GM23338 (cell line): Measurements from ENCODE around the gene RRBP1. TPM values are rescaled to one million over a fixed set of nuclear protein-coding genes. Genes with fewer than 3 reads are reported as not detected.

Experiments
- ATAC-seq: fragments of 200-7000 bp; cut with Tn5 transposase; 3 replicates; pipeline ENCODE4 v1.9.1; 2020
- DNase-seq: peaks from one replicate; pipeline ENCODE4 v3.0.0-alpha.2; 2015; ENCODE audit warnings: low spot score
- H2AFZ ChIP-seq: fragments of 200-600 bp; sonication (generic); 2 replicates; pipeline ENCODE4 v1.8.0; 2016; ENCODE audit warnings: antibody characterized with exemption, mild to moderate bottlenecking, moderate library complexity
- H3F3A ChIP-seq: fragments of 200-600 bp; sonication (generic); replicated peaks from 2 replicates; pipeline ENCODE4 v1.8.0; 2017; ENCODE audit warnings: antibody characterized with exemption, mixed run types, low read depth
- H3K27ac ChIP-seq: fragments of 200-600 bp; sonication (generic); 2 replicates; pipeline ENCODE4 v1.6.1; 2016; ENCODE audit warnings: low read depth
- H3K27me3 ChIP-seq: fragments of 200-600 bp; sonication (generic); 2 replicates; pipeline ENCODE4 v1.8.0; 2016; ENCODE audit warnings: mild to moderate bottlenecking, mixed run types, moderate library complexity; ENCODE audit not compliant: insufficient read depth
- H3K36me3 ChIP-seq: fragments of 200-600 bp; sonication (generic); 2 replicates; pipeline ENCODE4 v1.8.0; 2016; ENCODE audit warnings: mild to moderate bottlenecking; ENCODE audit not compliant: insufficient read depth
- H3K4me1 ChIP-seq: fragments of 200-600 bp; sonication (generic); 2 replicates; pipeline ENCODE4 v1.8.0; 2016; ENCODE audit warnings: mild to moderate bottlenecking, moderate library complexity; ENCODE audit not compliant: insufficient read depth
- H3K4me2 ChIP-seq: fragments of 200-600 bp; sonication (generic); 2 replicates; pipeline ENCODE4 v1.7.1; 2017; ENCODE audit warnings: mixed run types
- H3K4me3 ChIP-seq: fragments of 200-600 bp; sonication (generic); 2 replicates; pipeline ENCODE4 v1.6.1; 2016; ENCODE audit warnings: mixed run types
- H3K79me2 ChIP-seq: fragments of 200-600 bp; sonication (generic); replicated peaks from 2 replicates; pipeline ENCODE4 v1.8.0; 2017; ENCODE audit warnings: mild to moderate bottlenecking; ENCODE audit not compliant: insufficient read depth
- H3K9me2 ChIP-seq: fragments of 200-600 bp; sonication (generic); 2 replicates; pipeline ENCODE4 v1.8.0; 2017; ENCODE audit not compliant: insufficient read depth
- H4K20me1 ChIP-seq: fragments of 200-600 bp; sonication (generic); replicated peaks from 2 replicates; pipeline ENCODE4 v1.8.0; 2017; ENCODE audit warnings: mild to moderate bottlenecking; ENCODE audit not compliant: insufficient read depth
- H3K27ac Mint-ChIP-seq: 2 replicates; pipeline ENCODE4 v1.8.0; 2020; ENCODE audit warnings: inconsistent platforms, mild to moderate bottlenecking, moderate library complexity, mixed read lengths
- H3K27me3 Mint-ChIP-seq: 3 replicates; pipeline ENCODE4 v1.8.0; 2022; ENCODE audit warnings: low read depth, mild to moderate bottlenecking, moderate library complexity, mixed read lengths, inconsistent platforms; ENCODE audit not compliant: insufficient read depth, poor library complexity
- H3K36me3 Mint-ChIP-seq: 3 replicates; pipeline ENCODE4 v1.8.0; 2021; ENCODE audit warnings: low read depth, mild to moderate bottlenecking, inconsistent platforms, moderate library complexity, mixed read lengths
- H3K4me1 Mint-ChIP-seq: 3 replicates; pipeline ENCODE4 v1.8.0; 2020; ENCODE audit warnings: mild to moderate bottlenecking, inconsistent platforms, mixed read lengths
- H3K4me3 Mint-ChIP-seq: 3 replicates; pipeline ENCODE4 v1.8.0; 2021; ENCODE audit warnings: moderate library complexity, mild to moderate bottlenecking, inconsistent platforms, mixed read lengths
- H3K9me3 Mint-ChIP-seq: 3 replicates; pipeline ENCODE4 v1.8.0; 2020; ENCODE audit warnings: moderate library complexity, mild to moderate bottlenecking, inconsistent platforms, mixed read lengths
- CREB1 ChIP-seq: fragments of 250-450 bp; sonication (Bioruptor Pico); IDR thresholded peaks from 2 replicates; pipeline ENCODE4 v1.5.0; 2020; ENCODE audit warnings: low read depth, mild to moderate bottlenecking, moderate library complexity
- ETS1 ChIP-seq: IDR thresholded peaks from 2 replicates; pipeline ENCODE4 v1.6.1; 2016; ENCODE audit warnings: antibody characterized with exemption
- EZH2phosphoT487 ChIP-seq: fragments of 200-600 bp; sonication (generic); IDR thresholded peaks from one replicate; pipeline ENCODE4 v1.8.1; 2018; ENCODE audit warnings: antibody characterized with exemption; ENCODE audit not compliant: unreplicated experiment
- JUNB ChIP-seq: IDR thresholded peaks from one replicate; pipeline ENCODE4 v1.6.1; 2016; ENCODE audit warnings: antibody characterized with exemption; ENCODE audit not compliant: unreplicated experiment
- NANOG ChIP-seq: IDR thresholded peaks from 2 replicates; pipeline ENCODE4 v1.6.1; 2016; ENCODE audit warnings: antibody characterized with exemption, borderline replicate concordance
- POLR2AphosphoS5 ChIP-seq: IDR thresholded peaks from 2 replicates; pipeline ENCODE4 v1.6.1; 2016; ENCODE audit warnings: antibody characterized with exemption, low read depth
- REST ChIP-seq: IDR thresholded peaks from one replicate; pipeline ENCODE4 v1.6.1; 2018; ENCODE audit warnings: antibody characterized with exemption; ENCODE audit not compliant: unreplicated experiment
- STAT1 ChIP-seq: IDR thresholded peaks from one replicate; pipeline ENCODE4 v1.6.1; 2016; ENCODE audit warnings: antibody characterized with exemption; ENCODE audit not compliant: unreplicated experiment
- ZNF114 ChIP-seq: fragments of 250-450 bp; sonication (Bioruptor Pico); IDR thresholded peaks from 2 replicates; pipeline ENCODE4 v1.5.0; 2020; ENCODE audit warnings: mild to moderate bottlenecking, moderate library complexity
- ZNF331 ChIP-seq: fragments of 250-450 bp; sonication (Bioruptor Pico); IDR thresholded peaks from 2 replicates; pipeline ENCODE4 v1.5.0; 2020; ENCODE audit warnings: low read depth, mild to moderate bottlenecking, moderate library complexity
- ZNF462 ChIP-seq: fragments of 250-450 bp; sonication (Bioruptor Pico); IDR thresholded peaks from 2 replicates; pipeline ENCODE4 v1.5.0; 2020; ENCODE audit warnings: mild to moderate bottlenecking, moderate library complexity
- polyA plus RNA-seq: library from polyadenylated mRNA; unstranded; fragments of >200 nt; fragmentation: Nextera tagmentation; extraction: Ambion mirVana; gene quantifications from 2 replicates; pipeline ENCODE4 v1.2.1, GENCODE V29; 2016
- total RNA-seq: library from RNA; depleted of rRNA; stranded (reverse); fragments of >200 nt; shearing (Covaris generic); gene quantifications from 2 replicates; pipeline ENCODE4 v1.2.3, GENCODE V29; 2014

Gene RRBP1
- total and polyA plus RNA-seq, 2 experiments from 2014 or later, result 105 to 113 TPM

GRCh38 chr20:17627101-17627955, 54.7 kb downstream of the RRBP1 start:
- Histone ChIP-seq H3K27ac (no peak overlapping the region), H3K4me1 (no peaks in the 10 kb centered on the region), H4K20me1 (0 out of 2 replicates have a peak, but pooled peaks cover 4% of the 10 kb centered on the region), H2AFZ (no peak overlapping the region), H3K36me3 (peaks cover 5% of the 10 kb centered on the region; the same call in 1 of the 2 replicates), H3F3A (no peaks in the 10 kb centered on the region), H3K79me2 (no peaks in the 10 kb centered on the region), H3K4me3 (no peak overlapping the region), H3K27me3 (no peaks in the 10 kb centered on the region), H3K9me2 (no peaks in the 10 kb centered on the region), H3K4me2 (no peak overlapping the region)
- Mint-ChIP-seq H3K36me3 (peaks cover 65% of the 10 kb centered on the region), H3K27me3 (peaks cover 10% of the 10 kb centered on the region), H3K9me3 (0 out of 3 replicates have a peak, but pooled peaks cover 3% of the 10 kb centered on the region), H3K27ac (no peak overlapping the region), H3K4me3 (no peak overlapping the region), H3K4me1 (no peaks in the 10 kb centered on the region; the same call in 2 of the 3 replicates)
- DNase-seq, result no peak
- ATAC-seq, result no peak
- TF ChIP-seq CREB1 (no peak), JUNB (no peak), STAT1 (no peak), POLR2AphosphoS5 (no peak), ZNF331 (no peak), ZNF462 (CRISPR knock-in tag) (no peak), ETS1 (no peak), NANOG (no peak), EZH2phosphoT487 (no peak), REST (no peak), ZNF114 (CRISPR knock-in tag) (no peak)
